ENCODE data around the gene NUP210. TPM values are rescaled to one million over a fixed set of nuclear protein-coding genes. Genes with fewer than 3 reads are reported as not detected.

Gene NUP210
- total RNA-seq, 4 donors from 2014 or later: 3.6 to 8.2 (median 4.0) TPM

- TF ChIP-seq CTCF (IDR thresholded peaks at IDR 0.05): no peak
- TF ChIP-seq POLR2A (IDR thresholded peaks at IDR 0.05): no peak
- WGBS, 2 donors: 84 to 93% methylated on average over 3 of the region's 3 CpGs
- H3K4me3 ChIP-seq (ENCODE audit: low read depth, poor library complexity, severe bottlenecking): no peak overlapping the region
- DNase-seq (ENCODE audit: low spot score in 2 of 2): no peak
- intact Hi-C loops (cut with DNase I; ENCODE audit: low total_unique reads): no loop called here
These were observed 81.9 kb downstream of the NUP210 start for GRCh38 chr3:13338231-13338630.

DNA sequence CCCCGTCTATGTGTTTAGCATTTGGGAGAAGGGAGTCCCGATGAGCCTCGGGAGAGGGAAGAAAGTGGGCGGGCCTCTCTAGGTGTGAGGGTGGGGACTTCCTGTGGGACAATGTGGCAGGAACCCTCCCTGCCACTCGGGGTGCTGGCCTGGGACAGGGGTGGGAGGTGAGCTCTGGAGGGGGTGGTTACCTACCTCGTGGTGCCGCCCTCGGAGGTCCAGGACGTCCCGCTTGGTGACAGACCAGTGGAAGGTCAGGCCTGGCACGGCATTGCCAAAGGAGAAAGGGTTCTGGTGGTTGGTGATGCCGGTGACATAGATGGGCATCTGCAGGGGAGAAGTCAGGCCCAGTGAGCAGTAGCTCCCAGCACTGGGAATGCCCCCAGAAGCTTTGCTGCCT lies 83.5 kb downstream of the NUP210 start:
- no peak overlapping the region for H3K4me3 ChIP-seq (ENCODE audit: low read depth, poor library complexity, severe bottlenecking)
- no peak for DNase-seq (ENCODE audit: low spot score in 2 of 2)
- 90 to 92% methylated on average over 12 of the region's 12 CpGs for WGBS, 2 donors
- no peak for TF ChIP-seq CTCF (IDR thresholded peaks at IDR 0.05)
- TF ChIP-seq POLR2A (IDR thresholded peaks at IDR 0.05): no peak
- intact Hi-C loops (cut with DNase I; ENCODE audit: low total_unique reads): no loop called here

GRCh38 chr3:13335503-13335902 lies 84.6 kb downstream of the NUP210 start:
- intact Hi-C loops (cut with DNase I; ENCODE audit: low total_unique reads): no loop called here
- DNase-seq (ENCODE audit: low spot score in 2 of 2): no peak
- TF ChIP-seq CTCF (IDR thresholded peaks at IDR 0.05) (no peak), POLR2A (IDR thresholded peaks at IDR 0.05) (no peak)
- WGBS, 2 donors: 88 to 96% methylated on average over 15 to 16 of the region's 16 CpGs
- no peak overlapping the region for H3K4me3 ChIP-seq (ENCODE audit: low read depth, poor library complexity, severe bottlenecking)

DNA sequence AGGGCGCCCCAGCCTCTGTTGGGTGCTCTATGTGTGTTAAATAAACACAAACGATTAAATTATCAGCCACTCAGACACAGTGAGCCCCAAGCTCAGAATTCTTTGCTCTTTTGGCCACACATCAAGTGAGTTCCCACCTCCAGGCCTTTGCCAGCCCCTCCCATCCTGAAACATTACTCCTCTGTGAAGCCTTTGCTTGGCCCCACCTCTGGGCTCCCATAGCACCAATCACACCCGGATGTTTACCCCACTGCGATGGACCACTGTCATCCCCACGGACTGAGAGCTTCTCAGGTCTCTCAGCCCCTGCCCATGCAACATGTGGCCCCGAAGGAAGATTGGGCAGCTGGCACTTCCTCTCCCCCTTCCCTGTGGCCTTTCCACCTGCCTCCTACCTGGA lies 85.1 kb downstream of the NUP210 start:
- WGBS, 2 donors: 54 to 59% methylated on average over 6 of the region's 6 CpGs
- TF ChIP-seq CTCF (IDR thresholded peaks at IDR 0.05): no peak
- no peak for TF ChIP-seq POLR2A (IDR thresholded peaks at IDR 0.05)

DNA sequence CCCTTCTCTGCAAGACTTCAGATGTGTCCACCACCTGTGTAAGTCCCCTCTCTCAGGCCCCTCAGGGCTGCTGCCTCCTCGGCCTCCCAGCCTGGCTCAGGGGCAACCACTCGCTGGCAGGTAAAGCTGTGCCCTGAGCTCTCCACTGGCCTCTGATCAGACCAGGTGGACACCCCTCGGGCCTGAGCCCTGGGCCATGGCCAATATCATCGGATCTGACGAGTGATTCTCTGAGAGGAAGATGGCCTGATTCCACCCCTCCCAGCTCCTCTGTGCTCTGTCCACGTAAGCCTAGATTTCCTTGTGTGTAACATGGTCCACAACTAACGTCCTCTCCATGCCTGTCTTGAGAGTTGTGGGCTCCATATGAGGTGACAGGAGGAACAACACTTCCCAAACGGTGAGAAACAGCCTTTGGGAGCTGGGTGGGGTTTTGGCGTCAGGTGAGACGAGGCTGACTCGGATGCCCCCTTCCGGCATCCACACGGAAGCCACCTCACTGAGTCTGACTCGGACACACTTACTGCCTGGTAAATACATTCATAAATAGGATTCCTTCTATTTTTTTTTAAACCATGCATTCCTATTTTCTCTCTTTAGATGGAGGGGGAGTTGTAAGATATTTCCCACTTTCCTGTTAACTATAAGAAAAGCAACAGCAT lies 86.8 kb downstream of the NUP210 start:
- DNase-seq (ENCODE audit: low spot score in 2 of 2): no peak
- WGBS, 2 donors: 90 to 91% methylated on average over 13 to 14 of the region's 14 CpGs
- no peak overlapping the region for H3K4me3 ChIP-seq (ENCODE audit: low read depth, poor library complexity, severe bottlenecking)
- intact Hi-C loops (cut with DNase I; ENCODE audit: low total_unique reads): no loop called here
- TF ChIP-seq POLR2A (IDR thresholded peaks at IDR 0.05) (no peak), CTCF (IDR thresholded peaks at IDR 0.05) (no peak)

More for the DNA sequence above, 85.1 kb downstream of the NUP210 start:
- H3K4me3 ChIP-seq (ENCODE audit: low read depth, poor library complexity, severe bottlenecking): no peak overlapping the region
- DNase-seq (ENCODE audit: low spot score in 2 of 2): no peak
- intact Hi-C loops (cut with DNase I; ENCODE audit: low total_unique reads): no loop called here

GRCh38 chr3:13332740-13333139 lies 87.4 kb downstream of the NUP210 start:
- no peak for TF ChIP-seq CTCF (IDR thresholded peaks at IDR 0.05)
- no peak for TF ChIP-seq POLR2A (IDR thresholded peaks at IDR 0.05)
- WGBS, 2 donors: 82% methylated on average over 6 of the region's 6 CpGs
- intact Hi-C loops (cut with DNase I; ENCODE audit: low total_unique reads): no loop called here
- DNase-seq (ENCODE audit: low spot score in 2 of 2): no peak
- H3K4me3 ChIP-seq (ENCODE audit: low read depth, poor library complexity, severe bottlenecking): no peak overlapping the region

All from lower leg skin (tissue), 4 donors.